GM12891 (cell line): Measurements from ENCODE around the gene CBX2.

Experiments used
- DNase-seq: peaks from one replicate; pipeline ENCODE4 v3.0.0; 2011; ENCODE audit warnings: low spot score; ENCODE audit not compliant: insufficient read length
- FAIRE-seq: peaks from 2 replicates; lab custom pipeline; 2011; peaks lifted over from hg19 to GRCh38; lab: Jason Lieb, UNC
- PAX5 ChIP-seq: IDR thresholded peaks from 2 replicates; pipeline ENCODE4 v1.6.1; 2011; ENCODE audit warnings: low read length, moderate library complexity, mild to moderate bottlenecking; ENCODE audit not compliant: insufficient read depth, severe bottlenecking
- POLR2A ChIP-seq: IDR thresholded peaks from 2 replicates; pipeline ENCODE4 v1.6.1; 2011; ENCODE audit warnings: low read depth, low read length, control low read depth
- POLR2AphosphoS5 ChIP-seq: IDR thresholded peaks from 2 replicates; pipeline ENCODE4 v1.6.1; 2011; ENCODE audit warnings: low read depth, low read length, control low read depth
- POU2F2 ChIP-seq: IDR thresholded peaks from 2 replicates; pipeline ENCODE4 v1.6.1; 2011; ENCODE audit warnings: low read depth, mild to moderate bottlenecking, control low read depth, low read length, moderate library complexity
- SPI1 ChIP-seq: IDR thresholded peaks from 2 replicates; pipeline ENCODE4 v1.6.1; 2011; ENCODE audit warnings: low read depth, low read length, control low read depth
- TAF1 ChIP-seq: IDR thresholded peaks from 2 replicates; pipeline ENCODE4 v1.6.1; 2011; ENCODE audit warnings: low read depth, low read length, control low read depth

CBX2 gene

DNA sequence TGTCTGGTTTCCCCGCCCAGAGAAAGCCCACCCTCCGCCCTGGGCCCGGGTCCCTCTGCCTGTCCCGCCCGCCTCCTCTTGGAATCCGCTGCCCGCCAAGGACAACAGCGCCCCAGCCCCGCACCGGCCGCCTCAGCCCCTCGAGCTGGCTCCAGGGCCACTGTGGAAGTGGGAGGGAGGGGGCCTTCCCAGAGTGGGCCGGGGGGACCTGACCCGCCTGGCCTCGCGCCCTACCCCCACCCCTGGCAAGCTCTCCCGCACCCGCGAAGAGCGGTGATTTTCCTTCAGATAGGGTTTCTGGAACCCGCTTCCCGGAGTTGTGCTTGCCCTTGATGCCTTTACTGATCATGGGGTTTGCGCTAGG, 21.2 kb downstream of the CBX2 start:
- no peak for FAIRE-seq
- DNase-seq: no peak
- TF ChIP-seq SPI1 (no peak), TAF1 (no peak), POU2F2 (no peak), POLR2AphosphoS5 (no peak), POLR2A (no peak), PAX5 (no peak)

- DNase-seq (no peak), FAIRE-seq (no peak)
- TF ChIP-seq POLR2AphosphoS5: no peak
- no peak for TF ChIP-seq TAF1
- TF ChIP-seq SPI1: no peak
- TF ChIP-seq PAX5: no peak
- TF ChIP-seq POLR2A: no peak
- TF ChIP-seq POU2F2: no peak
These were observed 21.8 kb downstream of the CBX2 start for GRCh38 chr17:79799538-79800324.

GRCh38 chr17:79800325-79801155, 22.6 kb downstream of the CBX2 start:
- peak; percentile 74; the same call in 1 of the 2 replicates for TF ChIP-seq POU2F2
- TF ChIP-seq SPI1: no peak
- FAIRE-seq: peak; percentile 71
- DNase-seq: no peak

DNA sequence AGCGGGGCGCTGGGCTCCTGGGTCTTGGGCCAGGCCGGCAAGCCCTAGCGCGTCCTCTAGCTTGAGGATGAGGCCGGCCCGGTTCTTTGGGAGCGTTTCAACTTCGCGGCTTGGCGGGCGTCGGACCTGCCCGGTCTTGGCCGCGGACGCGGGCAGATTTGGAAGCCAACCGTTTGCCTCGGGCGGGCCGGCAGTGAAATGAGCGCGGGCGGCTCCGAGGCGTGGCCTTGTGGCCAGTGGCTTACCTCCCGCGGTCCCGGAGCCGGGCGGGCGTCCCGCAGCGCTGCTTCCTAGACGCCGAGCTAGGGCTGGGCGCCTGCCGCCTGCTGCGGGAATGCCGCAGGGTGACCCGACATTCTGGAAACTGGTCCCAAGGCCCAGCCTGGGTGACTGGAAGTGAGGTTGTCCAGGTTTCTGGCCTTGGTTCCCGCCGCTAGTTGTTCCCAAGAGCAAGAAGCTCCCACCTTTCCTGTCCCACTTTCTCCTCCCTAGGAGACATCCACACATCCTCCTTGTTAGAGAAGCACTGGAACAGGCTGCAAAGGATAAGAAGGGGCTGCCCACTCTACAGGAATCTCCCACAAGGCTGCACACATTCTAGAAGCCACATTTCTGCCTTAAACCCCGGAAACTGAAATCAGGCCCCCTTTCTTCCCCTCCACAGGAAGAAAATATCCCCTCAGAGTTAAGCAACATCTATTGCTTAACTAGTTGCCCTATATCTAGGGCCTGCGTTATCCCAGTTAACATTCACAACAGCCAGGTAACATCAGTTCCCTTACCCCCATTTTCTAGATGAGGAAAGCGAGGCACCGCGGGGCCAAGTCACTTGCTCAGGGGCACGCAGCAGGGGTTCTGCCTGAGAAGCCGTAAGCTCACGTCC, 23.4 kb downstream of the CBX2 start:
- no peak for FAIRE-seq
- no peak for DNase-seq
- no peak for TF ChIP-seq PAX5
- TF ChIP-seq TAF1: no peak
- TF ChIP-seq SPI1: no peak
- no peak for TF ChIP-seq POLR2A
- no peak for TF ChIP-seq POU2F2
- no peak for TF ChIP-seq POLR2AphosphoS5

DNA sequence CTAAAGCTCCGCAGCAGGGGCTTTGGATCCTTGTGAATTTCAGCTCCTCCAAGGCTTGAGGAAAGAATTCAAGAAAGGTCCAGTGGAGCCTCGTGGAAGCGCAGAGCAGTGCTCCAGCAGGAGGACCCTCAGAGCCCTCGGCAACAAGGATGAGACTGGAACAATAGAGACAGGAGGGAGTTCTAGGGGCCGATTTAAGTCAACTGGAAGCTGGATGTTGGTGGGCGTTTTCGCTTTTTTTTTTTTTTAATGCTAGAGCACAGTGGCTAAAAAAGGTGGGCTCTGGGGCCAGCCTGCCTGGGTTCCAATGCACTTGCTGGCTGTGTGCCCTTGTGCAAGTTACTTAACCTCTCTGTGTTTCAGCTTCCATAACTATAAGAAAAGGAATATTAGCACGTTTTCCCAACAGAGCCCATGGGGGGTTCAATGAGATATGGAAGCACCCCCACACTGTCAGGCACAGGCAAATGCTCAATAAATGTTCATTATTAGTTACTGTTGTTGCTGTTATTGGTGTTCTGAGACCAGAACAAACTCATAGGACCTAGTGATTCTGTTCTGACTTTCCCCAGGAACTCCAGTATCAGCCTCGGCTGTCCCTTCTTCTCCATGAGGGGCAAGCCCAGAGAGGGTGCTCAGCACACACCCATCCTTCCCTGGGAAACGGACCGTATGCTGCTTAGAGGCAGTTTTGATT, 24.2 kb downstream of the CBX2 start:
- no peak for TF ChIP-seq TAF1
- TF ChIP-seq POU2F2: no peak
- FAIRE-seq (no peak), DNase-seq (no peak)

DNA sequence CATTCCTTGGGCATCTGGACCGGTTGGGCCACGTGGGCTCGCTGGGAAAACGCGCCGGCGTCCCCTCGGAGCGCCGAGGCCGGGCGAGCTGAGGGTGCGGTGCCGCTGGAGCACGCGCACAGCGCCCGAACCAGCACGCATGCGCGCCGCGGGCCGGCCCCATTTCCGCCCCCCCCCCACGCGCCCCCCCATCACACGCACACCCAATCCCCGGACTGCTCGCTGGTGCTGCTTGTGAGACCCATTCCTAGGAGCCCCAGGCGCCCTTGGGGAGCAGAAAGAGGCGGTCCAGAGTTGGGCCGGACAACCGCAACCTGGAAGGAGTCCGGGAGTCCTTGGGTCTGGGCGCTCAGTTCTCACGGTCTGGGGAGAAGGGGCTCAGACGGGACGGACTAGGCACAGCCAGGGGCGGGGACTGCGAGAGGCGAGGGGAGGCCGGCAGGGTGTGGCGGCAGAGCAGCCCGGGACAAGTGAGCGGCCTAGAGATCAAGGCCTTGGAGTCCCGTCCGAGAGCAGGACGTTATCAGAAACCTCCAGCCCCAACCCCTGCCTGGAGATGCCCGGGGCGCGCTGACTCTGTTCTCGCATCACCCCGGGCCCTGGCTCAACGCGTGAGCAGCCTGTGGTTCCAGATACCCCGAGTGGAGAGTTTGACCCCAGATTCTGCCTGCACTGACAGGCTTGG, 24.9 kb downstream of the CBX2 start:
- no peak for TF ChIP-seq PAX5
- TF ChIP-seq POLR2AphosphoS5: no peak
- TF ChIP-seq SPI1: no peak
- no peak for TF ChIP-seq POLR2A
- no peak for TF ChIP-seq TAF1
- no peak for TF ChIP-seq POU2F2
- FAIRE-seq: no peak

GRCh38 chr17:79803421-79803996, 25.6 kb downstream of the CBX2 start:
- FAIRE-seq (no peak), DNase-seq (no peak)
- TF ChIP-seq PAX5 (no peak), SPI1 (no peak), POLR2AphosphoS5 (no peak), POU2F2 (no peak), POLR2A (no peak), TAF1 (no peak)

More for the DNA sequence above, 24.9 kb downstream of the CBX2 start:
- no peak for DNase-seq
